ENCODE results near the gene EVI5. TPM values are rescaled to one million over a fixed set of nuclear protein-coding genes. Genes with fewer than 3 reads are reported as not detected.
"Not testable (repeated sequence)": the region's sequence is repeated elsewhere in the genome, so short reads cannot be mapped to it uniquely, and the experiment has no call there.

The EVI5 gene
- total RNA-seq, 4 donors from 2014 or later = 48.7 to 70.7 (median 50.8) TPM

GRCh38 chr1:92790081-92790480 is 5.2 kb upstream of the EVI5 start:
- Histone ChIP-seq H3K9me3 (no peaks in the 10 kb centered on the region), H3K27ac (no peak overlapping the region), H3K4me1 (peaks cover 0 to 9% (median 3%) of the 10 kb centered on the region in 4 donors), H3K27me3 (no peaks in the 10 kb centered on the region), H3K36me3 (no peaks in the 10 kb centered on the region), H3K4me3 (no peak overlapping the region)
- no peak for TF ChIP-seq CTCF (IDR thresholded peaks at IDR 0.05)
- TF ChIP-seq POLR2A (IDR thresholded peaks at IDR 0.05) = no peak
- TF ChIP-seq EP300 (IDR thresholded peaks at IDR 0.05) = no peak
- no peak for DNase-seq (ENCODE audit: low spot score in 2 of 2)

- 83% methylated on average over 5 of the region's 5 CpGs for WGBS, 2 donors
- no peaks in the 10 kb centered on the region for H3K9me3 ChIP-seq
Observed at GRCh38 chr1:92786111-92786901, 1.4 kb upstream of the EVI5 start.

GRCh38 chr1:92784021-92784638 is 778 bp downstream of the EVI5 start:
- DNase-seq (ENCODE audit: low spot score in 2 of 2) = peak; percentile 16 to 29
- no peaks in the 10 kb centered on the region for H3K27me3 ChIP-seq
- H3K9me3 ChIP-seq = no peaks in the 10 kb centered on the region
- TF ChIP-seq POLR2A (IDR thresholded peaks at IDR 0.05) = no peak
- no peak for TF ChIP-seq CTCF (IDR thresholded peaks at IDR 0.05)
- no peak for TF ChIP-seq EP300 (IDR thresholded peaks at IDR 0.05)
- peak overlapping the region; percentile 91 to 99 (median 98) for H3K27ac ChIP-seq
- H3K36me3 ChIP-seq = no peaks in the 10 kb centered on the region
- H3K4me1 ChIP-seq = peaks cover 0 to 50% (median 13%) of the 10 kb centered on the region in 4 donors
- 1 to 2% methylated on average over 6 to 15 of the region's 25 CpGs for whole genome bisulfite sequencing, 2 donors
- H3K4me3 ChIP-seq = peak overlapping the region; percentile 82 to 89 (median 86)

More at GRCh38 chr1:92786111-92786901, 1.4 kb upstream of the EVI5 start:
- no peak for DNase-seq (ENCODE audit: low spot score in 2 of 2)
- peaks cover 0 to 36% (median 13%) of the 10 kb centered on the region in 4 donors for H3K4me1 ChIP-seq
- no peak for TF ChIP-seq EP300 (IDR thresholded peaks at IDR 0.05)
- TF ChIP-seq POLR2A (IDR thresholded peaks at IDR 0.05) = no peak
- TF ChIP-seq CTCF (IDR thresholded peaks at IDR 0.05) = no peak
- peak overlapping the region in 1 of 4 donors; percentile 89 for H3K4me3 ChIP-seq
- H3K27me3 ChIP-seq = no peaks in the 10 kb centered on the region
- H3K36me3 ChIP-seq = no peaks in the 10 kb centered on the region
- peak overlapping the region in 2 of 4 donors; percentile 91 to 99 for H3K27ac ChIP-seq

- 49% methylated on average over 14 of the region's 14 CpGs for WGBS, 2 donors
- H3K4me3 ChIP-seq = peak overlapping the region; percentile 82 to 89 (median 86)
Observed at GRCh38 chr1:92783550-92783949, 1.4 kb downstream of the EVI5 start.

GRCh38 chr1:92778376-92778775 is 6.5 kb downstream of the EVI5 start:
- Histone ChIP-seq H3K9me3 (no peaks in the 10 kb centered on the region), H3K27ac (no peak overlapping the region), H3K27me3 (no peaks in the 10 kb centered on the region), H3K36me3 (no peaks in the 10 kb centered on the region), H3K4me1 (peaks cover 0 to 69% (median 12%) of the 10 kb centered on the region in 4 donors), H3K4me3 (no peak overlapping the region)
- DNase-seq (ENCODE audit: low spot score in 2 of 2) = no peak
- TF ChIP-seq CTCF (IDR thresholded peaks at IDR 0.05) (no peak), POLR2A (IDR thresholded peaks at IDR 0.05) (no peak), EP300 (IDR thresholded peaks at IDR 0.05) (no peak)
- 69 to 73% methylated on average over 1 of the region's 1 CpG for WGBS, 2 donors

More at GRCh38 chr1:92783550-92783949, 1.4 kb downstream of the EVI5 start:
- not testable (repeated sequence) for H3K27me3 ChIP-seq; DNase-seq (ENCODE audit: low spot score in 2 of 2); H3K9me3 ChIP-seq; H3K36me3 ChIP-seq
- Histone ChIP-seq H3K4me1 (peaks cover 0 to 56% (median 13%) of the 10 kb centered on the region in 4 donors), H3K27ac (peak overlapping the region; percentile 91 to 99 (median 98))

All from tibial nerve (tissue), 4 donors.